NCI-H1092 (cell line): Measurements from ENCODE around the gene VPS11.
"Not testable (repeated sequence)": the region's sequence is repeated elsewhere in the genome, so short reads cannot be mapped to it uniquely, and the experiment has no call there.

ENCODE experiments used
- DNase-seq: peaks from one replicate; lab custom pipeline; 2025; lab: John Stamatoyannopoulos, UW

The VPS11 gene

DNA sequence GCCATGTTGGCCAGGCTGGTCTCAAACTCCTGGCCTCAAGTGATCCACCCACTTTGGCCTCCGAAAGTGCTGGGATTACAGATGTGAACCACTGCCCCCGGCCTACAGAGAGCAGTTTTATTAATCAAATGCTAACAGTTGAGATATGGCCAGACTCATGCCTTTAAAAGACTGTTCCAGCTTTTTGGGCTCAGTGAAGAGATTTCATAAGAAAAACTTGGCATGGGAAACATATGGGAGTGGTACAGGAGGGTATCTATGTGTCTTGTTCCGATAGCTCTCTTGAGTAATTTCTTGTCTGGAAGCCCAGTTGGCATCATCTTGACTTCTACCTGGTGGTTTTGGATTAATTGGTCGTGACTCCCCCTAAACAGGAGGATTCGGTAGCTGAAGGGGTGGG lies 28.7 kb upstream of the VPS11 start:
- DNase-seq: no peak

DNA sequence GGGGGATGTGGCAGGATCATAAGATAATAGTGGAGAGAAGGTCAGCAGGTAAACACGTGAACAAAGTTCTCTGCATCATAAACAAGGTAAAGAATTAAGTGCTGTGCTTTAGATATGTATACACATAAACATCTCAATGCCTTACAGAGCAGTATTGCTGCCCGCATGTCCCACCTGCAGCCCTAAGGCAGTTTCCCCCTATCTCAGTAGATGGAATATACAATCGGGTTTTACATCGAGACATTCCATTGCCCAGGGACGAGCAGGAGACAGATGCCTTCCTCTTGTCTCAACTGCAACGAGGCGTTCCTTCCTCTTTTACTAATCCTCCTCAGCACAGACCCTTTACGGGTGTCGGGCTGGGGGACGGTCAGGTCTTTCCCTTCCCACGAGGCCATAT lies 28.1 kb upstream of the VPS11 start:
- DNase-seq: not testable (repeated sequence)

DNA sequence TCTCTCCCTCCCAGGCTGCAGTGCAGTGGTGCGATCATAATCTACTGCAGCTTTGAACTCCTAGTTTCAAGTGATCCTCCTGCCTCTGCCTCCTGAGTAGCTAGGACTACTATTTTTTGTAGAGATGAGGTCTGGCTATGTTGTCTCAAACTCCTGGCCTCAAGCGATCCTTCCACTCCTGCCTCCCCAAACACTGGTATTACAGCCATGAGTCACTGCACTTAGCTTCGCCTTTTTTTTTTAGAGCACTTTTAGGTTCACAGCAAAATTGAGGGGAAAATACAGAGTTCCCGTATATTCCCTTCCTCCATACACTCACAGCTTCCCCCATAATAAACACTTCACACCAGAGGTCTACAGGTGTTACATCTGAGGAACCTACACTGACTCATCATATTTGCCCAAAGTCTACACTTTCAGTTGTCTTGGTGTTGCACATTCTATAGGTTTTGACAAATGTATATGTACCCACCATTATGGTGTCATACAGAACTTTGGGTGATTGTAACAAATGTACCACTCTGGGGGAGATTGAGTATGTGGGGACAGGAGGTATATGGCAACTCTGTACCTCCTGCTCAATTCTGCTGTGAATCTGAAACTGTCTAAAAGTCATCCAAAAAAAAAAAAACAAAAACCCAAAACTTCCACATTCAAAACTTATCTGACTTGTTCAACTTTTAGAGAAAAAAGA lies 25.6 kb upstream of the VPS11 start:
- DNase-seq: no peak

DNA sequence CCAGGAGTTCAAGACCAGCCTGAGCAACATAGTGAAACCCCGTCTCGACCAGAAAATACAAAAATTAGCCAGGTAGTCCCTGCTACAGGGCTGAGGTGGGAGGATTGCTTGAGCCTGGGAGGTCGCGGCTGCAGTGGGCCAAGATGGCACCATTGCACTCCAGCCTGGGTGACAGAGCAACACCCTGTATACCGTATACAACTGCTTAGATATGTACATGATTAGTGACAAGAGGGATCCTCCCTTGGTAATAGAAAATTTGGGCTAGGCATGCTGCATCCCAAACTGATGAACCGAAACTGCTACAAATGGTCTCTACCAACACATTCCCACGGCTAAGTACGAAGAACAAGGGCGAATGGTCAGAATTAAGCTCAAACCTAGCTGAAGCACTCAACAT lies 24.7 kb upstream of the VPS11 start:
- no peak for DNase-seq

DNA sequence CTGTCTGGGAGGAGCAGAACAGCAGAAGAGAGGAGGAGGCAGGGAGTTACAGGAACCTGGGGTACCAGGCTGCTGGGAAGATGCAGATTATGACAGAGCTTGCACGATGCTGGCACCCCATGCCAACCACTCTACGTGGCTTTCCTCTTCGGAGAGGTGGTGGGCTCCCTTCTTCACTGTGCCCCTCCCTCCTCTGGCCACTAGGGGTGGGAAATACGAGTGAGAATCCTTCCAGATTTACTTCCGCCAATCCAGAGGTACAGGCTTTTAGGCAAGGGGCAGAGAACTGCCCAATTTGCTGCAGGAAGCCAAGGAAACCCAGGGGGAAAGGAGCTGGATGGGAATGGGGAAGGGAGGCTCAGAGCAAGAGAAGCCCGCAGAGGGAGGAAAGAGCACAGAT lies 22.9 kb upstream of the VPS11 start:
- DNase-seq: no peak

DNA sequence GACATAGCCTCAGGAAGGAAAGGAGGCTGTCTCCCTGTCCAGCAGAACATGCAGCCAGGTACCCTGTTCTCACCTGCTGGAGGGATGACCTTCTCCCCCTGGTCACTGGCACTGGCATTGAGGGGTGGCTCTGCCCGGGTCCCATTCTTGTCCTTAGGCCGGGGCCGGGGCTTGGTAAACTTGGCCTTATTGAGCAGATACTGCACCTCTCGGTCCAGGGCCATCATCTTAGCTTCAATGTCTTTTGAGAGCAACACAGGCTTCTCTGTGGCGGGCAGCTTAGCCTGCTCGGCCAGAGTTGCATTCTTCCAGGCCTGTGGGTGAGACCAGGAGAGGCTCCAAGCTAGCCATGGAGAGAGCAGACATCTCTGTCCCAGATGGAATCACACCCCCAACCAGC lies 21.1 kb upstream of the VPS11 start:
- DNase-seq: no peak

DNA sequence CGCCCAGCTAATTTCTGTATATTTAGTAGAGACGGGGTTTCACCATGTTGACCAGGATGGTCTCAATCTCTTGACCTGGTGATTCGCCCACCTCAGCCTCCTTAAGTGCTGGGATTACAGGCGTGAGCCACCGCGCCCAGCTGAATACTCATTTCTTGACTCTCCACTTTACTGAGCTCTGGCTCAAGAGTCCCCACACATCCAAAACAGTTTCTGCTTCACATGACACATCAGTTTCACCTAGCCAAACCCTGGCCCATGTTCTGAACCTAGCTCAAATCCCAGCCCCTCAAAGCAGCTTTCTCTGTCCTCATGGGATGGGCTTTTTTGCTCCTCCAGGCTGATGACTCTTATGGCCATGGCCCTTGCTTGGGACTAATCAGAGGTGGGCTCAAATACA lies 20.4 kb upstream of the VPS11 start:
- DNase-seq: no peak

DNA sequence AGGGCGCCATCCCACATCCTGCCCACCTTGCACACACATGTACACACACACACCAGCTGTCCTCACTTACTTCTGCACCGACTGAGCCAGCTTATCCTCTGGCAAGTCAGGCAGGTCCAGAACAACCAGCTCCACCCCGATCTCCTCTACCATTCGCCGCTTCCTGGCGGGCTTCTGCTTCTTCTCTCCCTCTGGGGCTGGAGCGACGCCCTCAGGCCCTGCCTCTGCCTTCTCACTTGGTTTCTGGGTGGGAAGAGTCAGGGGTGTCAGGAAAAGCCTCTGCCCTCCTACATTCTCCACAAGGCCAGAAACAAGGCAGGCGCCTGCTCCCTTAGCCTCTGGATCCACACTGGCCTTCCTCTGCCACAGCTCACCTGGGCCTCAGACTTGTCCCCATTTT lies 19.0 kb upstream of the VPS11 start:
- DNase-seq: no peak

DNA sequence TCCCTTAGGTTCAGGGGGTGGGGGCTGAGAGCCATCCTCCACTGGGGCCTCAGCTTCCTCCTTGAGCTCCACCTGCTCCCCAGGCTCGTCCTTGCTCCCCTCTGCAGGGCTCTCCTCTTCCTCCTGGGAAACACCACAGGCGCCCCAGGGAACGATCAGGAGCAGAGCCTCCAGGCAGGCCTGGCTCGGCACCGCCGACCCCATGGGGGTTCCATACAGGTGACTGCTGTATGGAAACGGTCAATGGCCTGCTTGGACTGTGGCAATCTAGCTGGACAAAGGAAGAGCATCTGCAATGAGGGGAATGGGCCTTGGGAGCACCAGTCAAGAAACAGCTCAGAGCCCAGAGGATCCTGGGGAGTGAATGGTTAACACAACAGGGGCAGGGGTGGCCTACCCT lies 18.5 kb upstream of the VPS11 start:
- no peak for DNase-seq

DNA sequence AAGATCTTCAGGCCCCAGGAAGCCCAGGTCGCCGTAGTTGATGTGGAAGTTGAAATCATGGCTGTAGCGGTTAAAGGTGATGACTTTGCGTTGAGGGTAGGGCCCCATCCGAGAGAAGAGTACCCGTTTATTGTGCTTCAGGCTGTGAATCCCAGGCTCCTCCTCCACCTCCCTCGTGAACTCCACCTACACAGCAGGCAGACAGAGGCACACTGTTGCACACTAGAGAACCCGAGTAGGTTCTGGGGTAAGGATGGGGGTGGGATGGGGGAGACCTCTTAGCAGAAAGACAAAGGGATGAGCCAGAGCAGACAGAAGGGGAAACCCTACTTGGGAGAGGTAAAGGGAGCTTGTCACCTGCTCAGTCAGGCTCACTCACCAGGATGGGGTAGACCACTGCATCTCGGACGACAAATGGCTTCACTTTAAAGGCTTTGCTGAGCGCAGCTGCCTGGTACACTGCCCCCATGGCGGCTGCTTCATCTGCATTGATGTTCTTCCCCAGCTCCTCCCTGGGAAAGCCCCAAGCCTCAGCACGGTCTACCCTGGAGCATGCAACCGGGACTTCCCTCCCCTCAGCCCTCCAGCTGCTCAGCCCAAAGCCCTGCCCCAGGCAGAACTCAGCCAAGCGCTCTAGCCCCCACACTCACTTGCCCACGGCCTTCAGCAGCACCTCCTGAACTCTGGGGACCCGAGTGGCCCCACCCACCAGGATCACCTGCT lies 16.0 kb upstream of the VPS11 start:
- no peak for DNase-seq

DNA sequence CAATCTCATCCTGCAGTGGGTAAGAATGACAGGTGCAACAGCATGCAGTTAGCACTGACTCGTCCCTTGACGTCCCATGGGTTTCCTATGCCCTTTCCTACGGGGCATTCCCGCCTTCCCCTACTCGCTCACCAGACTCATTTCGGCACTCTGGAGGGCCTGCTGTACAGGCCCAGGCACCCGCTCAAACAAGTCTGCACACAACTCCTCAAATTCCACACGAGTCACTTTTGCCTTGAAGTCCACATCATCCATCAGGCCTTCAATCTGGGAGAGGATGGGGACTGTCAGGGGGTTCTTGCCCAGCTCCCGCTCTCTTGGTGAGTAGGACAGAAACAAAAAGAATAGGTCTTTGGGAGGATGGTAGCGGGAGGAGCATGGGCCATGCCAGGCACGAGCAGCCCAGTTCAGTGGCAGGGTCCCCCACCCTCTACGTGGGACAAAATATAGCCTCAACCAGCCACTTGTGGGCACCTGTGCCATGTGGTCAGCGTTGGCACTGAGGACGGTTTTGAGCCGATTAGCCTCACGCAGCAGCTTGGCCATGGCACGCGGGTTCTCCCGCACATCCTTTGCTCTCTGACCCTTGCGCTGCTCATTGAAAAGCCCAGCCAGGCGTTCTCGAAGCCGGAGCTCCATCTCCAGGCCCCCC lies 15.3 kb upstream of the VPS11 start:
- no peak for DNase-seq

DNA sequence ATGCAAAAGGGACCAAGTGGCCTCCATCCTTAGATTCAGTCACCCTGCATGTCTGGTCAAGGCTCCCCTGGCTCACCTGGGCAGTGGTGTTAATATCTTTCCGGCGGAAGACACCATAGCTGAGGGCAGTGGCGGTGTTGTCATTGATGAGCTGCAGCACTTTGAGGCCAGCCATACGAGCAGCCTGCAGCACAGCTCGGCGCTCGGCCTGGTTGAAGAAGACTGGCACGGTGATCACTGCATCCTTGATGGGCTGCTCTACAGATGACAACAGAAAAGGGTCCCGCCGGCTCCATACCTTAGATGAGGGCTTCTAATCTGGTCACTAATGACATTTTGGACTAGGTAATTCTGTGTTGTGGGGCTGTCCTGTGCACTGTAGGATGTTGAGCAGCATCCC lies 13.2 kb upstream of the VPS11 start:
- DNase-seq: no peak

DNA sequence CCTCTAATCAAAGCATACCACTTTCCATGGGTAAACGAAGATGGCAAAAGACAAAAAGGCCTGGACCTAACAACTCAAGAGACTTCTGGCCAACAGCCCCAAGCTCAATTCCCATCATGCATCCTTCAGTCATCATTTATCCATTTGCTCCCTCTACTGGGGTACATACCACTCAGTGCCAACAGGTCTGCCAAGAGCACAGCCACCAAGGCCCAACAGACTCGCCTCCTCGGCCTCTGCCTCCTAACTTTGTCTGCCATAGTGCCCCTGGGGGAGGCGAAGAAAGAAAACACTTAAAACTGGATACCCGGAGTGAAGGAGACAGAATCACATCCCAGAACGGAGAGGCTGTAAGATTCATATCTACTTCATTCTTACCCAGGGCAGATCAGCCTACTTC lies 11.7 kb upstream of the VPS11 start:
- no peak for DNase-seq

DNA sequence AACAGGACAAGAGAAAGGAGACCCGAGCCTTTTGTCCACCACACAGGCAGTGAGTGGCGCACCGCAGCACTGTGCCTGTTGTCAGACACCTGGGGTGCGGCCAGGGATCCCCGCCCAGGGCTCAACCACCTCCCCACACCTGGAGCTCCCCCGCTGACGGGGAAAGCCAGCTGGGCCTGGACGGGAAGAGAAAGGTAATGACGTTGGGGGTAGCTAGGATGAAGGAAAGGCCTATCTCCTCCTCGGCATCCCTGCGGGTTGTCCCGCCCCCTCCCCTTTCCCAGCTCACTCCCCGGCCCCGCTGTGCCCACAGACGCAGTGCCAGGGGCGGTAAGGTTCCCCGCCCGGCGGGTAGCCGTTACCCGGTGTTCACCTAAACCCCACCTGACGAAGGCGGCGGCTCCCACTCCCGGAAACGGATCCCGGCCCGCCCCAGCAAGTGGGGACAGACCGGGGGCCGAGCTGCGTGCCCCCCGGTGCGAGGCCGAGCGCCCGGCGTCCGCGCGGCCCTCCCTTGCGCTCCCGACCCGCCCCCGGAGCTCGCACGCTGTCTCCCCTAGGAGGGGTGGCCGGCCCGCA lies 11.1 kb upstream of the VPS11 start:
- peak; percentile 45 for DNase-seq

DNA sequence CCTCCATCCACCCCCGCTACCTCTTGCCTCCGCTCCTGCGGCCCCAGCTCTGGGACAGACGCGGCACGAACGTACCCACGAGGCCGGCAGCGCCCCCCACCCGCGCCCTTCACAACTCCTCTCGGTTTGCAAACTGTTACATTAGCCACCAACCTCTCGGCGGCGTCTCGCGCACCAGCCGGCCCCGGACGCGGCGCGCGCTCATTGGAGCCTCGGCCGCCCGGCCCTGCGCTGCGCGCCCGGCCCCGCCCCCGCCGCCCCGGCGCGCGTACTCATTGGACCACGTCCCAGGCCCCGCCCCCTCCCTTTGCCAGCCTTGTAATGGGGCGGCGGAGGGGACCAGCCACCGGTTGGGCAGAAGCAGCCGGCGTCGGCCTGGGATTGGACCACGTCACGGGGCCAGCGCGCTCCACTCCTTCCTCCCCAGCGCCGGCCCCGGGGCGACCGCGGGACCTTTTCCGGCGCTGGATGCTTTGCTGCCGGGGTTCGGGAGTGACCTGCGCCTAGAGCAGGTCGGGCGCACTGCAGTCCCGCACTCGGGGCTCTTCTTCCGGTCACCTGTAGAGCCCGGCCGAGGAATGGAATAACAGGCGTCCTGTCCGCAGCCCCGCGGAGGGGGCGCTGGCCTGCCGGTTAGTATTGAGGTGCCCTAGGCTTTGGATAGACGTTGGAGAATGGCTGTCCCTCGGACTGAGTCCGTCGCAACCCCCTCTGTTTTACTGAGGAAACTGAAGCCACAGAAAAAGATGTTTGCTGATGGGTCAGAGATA lies 10.4 kb upstream of the VPS11 start, which contains the start of gene HYOU1:
Gene HYOU1 (minus strand): TSS at position 206 of the 770 bp plus-strand sequence. CDS start 1,045 bp downstream, outside the sequence.
- peak; percentile 96 for DNase-seq

DNA sequence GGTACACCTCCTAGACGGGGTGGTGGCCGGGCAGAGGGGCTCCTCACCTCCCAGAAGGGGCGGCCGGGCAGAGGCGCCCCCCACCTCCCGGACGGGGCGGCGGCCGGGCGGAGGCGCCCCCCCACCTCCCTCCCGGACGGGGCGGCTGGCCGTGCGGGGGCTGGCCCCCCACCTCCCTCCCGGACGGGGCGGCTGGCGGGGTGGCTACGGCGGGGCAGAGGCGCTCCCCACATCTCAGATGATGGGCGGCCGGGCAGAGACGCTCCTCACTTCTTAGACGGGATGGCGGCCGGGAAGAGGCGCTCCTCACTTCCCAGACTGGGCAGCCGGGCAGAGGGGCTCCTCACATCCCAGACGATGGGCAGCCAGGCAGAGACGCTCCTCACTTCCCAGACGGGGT lies 8.5 kb upstream of the VPS11 start:
- DNase-seq: not testable (repeated sequence)

DNA sequence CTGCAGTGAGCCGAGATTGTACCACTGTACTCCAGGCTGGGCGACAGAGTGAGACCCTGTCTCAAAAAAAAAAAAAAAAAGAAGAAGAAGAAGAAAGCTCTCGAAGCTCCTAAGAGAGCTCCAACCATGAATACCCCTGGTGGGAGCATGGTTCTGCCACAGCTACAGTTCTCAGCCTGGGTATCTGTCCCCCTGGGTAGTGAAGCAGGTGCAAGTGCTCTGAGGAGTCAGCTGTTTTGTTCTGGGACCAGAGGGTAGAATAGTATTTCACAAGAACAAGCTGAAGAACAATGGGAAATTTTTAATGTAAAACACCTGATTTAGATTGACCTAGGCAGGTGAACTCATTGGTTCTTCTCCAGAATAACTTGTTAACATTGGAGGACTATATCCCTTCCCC lies 6.4 kb upstream of the VPS11 start:
- no peak for DNase-seq

DNA sequence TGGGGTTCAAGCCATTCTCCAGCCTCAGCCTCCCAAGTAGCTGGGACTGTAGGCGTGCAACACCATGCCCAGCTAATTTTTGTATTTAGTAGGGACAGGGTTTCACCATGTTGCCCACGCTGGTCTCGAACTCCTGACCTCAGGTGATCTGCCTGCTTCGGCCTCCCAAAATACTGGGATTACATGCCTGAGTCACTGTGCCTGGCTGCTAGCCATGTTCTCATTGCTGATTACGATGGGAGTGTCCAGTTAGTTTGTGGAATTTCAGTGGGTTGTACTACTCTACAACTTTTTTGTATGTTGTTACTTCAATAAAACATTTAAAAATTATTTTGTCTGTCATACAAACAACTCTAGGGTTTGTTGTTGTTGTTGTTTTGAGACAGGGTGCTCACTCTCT lies 4.8 kb upstream of the VPS11 start:
- DNase-seq: no peak

DNA sequence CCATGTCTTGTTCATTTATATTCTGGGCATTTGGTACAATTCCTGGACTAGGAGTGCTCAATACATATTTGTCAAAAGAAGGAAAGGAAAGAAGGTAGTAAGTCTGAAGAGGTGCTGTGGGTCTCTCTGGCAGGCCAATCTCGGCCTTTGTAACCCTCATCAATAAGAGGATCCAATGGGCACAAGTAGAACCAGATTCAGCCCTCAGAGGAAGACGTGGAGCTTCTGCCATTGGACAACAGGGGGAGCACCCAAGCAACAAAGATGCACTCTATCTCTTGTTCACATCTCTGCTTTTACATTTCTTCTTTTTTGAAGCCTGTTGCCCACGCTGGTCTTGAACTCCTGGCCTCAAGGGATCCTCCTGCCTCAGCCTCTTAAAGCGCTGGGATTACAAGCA lies 2.2 kb upstream of the VPS11 start:
- no peak for DNase-seq

DNA sequence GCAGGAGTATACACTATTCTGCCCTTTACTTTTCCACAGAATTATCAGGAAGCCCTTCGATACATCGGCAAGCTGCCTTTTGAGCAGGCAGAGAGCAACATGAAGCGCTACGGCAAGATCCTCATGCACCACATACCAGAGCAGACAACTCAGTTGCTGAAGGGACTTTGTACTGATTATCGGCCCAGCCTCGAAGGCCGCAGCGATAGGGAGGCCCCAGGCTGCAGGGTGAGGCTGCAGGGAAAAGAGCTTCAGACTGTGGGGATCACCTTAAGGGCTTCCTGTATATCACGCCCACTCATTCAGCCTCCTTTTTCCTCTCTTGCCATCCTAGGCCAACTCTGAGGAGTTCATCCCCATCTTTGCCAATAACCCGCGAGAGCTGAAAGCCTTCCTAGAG lies 10.2 kb downstream of the VPS11 start:
- no peak for DNase-seq

DNA sequence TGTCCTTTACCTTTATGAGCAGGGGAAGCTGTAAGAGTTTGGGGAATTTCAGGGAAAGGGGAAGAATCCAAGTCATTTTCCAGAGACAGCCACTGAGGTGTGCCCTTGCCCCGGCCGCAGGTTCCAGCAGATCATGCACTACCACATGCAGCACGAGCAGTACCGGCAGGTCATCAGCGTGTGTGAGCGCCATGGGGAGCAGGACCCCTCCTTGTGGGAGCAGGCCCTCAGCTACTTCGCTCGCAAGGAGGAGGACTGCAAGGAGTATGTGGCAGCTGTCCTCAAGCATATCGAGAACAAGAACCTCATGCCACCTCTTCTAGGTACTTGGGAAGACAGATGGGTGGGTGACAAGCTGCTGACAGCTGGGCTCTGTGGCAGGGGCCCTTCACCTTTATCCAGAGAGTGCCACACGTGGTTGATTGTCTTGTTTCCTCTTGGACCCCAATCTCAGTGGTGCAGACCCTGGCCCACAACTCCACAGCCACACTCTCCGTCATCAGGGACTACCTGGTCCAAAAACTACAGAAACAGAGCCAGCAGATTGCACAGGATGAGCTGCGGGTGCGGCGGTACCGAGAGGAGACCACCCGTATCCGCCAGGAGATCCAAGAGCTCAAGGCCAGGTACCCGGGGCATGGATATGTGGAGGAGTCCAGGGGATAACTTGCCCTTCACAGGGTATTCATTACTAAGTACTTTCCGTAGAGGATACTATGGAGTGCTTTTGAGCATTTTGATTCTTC lies 11.2 kb downstream of the VPS11 start:
- no peak for DNase-seq
